Heart left ventricle (tissue), 13 donors: Measurements from ENCODE around the gene PARD3B.

Source experiments
- CTCF ChIP-seq, 12 donors: fragments of 200-600 bp; sonication (generic) in 4 of 12; IDR thresholded peaks; one replicate each; pipeline versions ENCODE4 v1.5.0 to v1.8.0; 2018 to 2022; ENCODE audit warnings: antibody characterized with exemption in 12 of 12, mild to moderate bottlenecking in 5 of 12
- POLR2A ChIP-seq, 2 donors: fragments of 450-650 bp; IDR thresholded peaks; one replicate each; pipeline ENCODE4 v1.6.1; 2017; ENCODE audit warnings: antibody characterized with exemption in 2 of 2, mild to moderate bottlenecking in 2 of 2, moderate library complexity in 2 of 2
- donor health status: ischemic (EF 13 %, LVEDD 7.1; RV severe dilation, severe dysfunction).
- donor health status: DM: no; HTN: yes; CAD: no.
- donor health status: DM: no; HTN: no; CAD: no.
- donor health status: ischemic (EF 25% LVEDD 6.9; RV normal size, moderate dysfunction).
- donor health status: ischemic (EF 25% LVEDD 5.7; RV mildly dilated, moderate dysfunction).
- donor health status: ischemic (EF 35%, LVEDD 5.7; RV mildly dilated, moderate dysfunction).
- donor health status: nonischemic (EF 11% LVEDD 7.7; RV severe dilation, severe dysfunction).
- donor health status: DM: yes; HTN: yes; CAD: no.
- donor health status: PGD.
- donor health status: ischemic (EF 29% LVEDD 5.4; RV normal size, mild dysfunction).
- donor health status: nonischemic (EF 23%, LVEDD 6.1; RV moderate dilation, normal function).

DNA sequence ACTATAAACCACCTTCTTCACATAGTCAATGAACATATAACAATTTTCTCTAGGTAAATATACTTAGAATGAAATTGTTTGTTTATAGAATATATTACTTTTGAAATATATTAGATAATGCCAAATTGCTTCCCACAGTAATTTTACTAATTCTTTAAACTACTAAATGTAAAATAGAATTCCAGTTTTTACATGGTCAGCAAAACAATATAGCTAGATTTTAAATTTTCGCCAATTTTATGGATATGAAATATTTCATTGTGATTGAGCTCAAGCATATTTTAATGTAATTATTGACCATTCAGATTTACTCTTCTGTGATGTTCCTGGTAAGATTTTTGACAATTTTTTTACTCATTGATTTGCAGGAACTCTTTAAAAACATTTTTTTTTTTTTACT, 444.6 kb downstream of the PARD3B start:
- no peak for TF ChIP-seq CTCF (IDR thresholded peaks at IDR 0.05)
- TF ChIP-seq POLR2A (IDR thresholded peaks at IDR 0.05), result no peak
